Measurements from ENCODE around the gene LNX2.

The LNX2 gene

GRCh38 chr13:27562457-27562856 is 57.9 kb downstream of the LNX2 start:
- no peak for DNase-seq (ENCODE audit: low read depth in 2 of 2)

DNA sequence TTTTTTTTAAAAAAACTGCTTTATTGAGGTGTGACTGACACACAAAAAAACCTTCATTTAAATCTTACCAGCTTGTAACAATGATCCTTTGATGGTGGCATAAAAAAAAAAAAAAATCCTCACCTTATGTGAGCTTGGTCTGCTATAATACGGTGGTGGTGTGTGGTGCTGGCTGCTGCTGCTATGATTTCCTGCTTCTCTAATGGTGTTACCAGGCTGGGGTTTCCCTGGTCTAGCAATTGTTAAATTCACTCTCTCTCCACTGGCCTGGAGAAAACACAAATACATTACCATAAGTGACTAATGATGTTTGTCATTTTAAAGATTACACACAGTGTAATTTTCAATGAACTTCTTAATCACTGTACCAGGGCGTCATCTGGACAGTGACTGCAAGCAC is 60.6 kb downstream of the LNX2 start:
- no peak for DNase-seq (ENCODE audit: low read depth in 2 of 2)

DNA sequence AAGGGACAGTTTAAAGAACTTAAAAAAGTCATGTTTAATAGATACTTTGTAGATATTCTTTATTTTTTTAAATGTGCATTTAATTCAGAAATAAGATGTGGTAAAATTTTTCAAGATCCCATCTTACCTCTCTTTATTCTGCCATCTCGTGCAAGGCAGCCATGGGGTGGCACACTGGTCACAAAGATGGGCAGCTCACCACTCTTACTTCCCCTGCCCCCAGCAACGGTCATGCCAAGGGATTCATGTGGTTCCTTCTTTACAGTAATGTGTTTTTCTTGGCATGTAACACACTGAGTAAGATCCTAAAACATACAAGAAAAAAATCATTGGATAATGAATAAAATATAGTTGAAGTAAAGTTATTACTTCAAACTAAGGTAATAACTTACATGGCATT is 64.2 kb downstream of the LNX2 start:
- peak in 1 of 2 experiments; percentile 6 for DNase-seq (ENCODE audit: low read depth in 2 of 2)

DNA sequence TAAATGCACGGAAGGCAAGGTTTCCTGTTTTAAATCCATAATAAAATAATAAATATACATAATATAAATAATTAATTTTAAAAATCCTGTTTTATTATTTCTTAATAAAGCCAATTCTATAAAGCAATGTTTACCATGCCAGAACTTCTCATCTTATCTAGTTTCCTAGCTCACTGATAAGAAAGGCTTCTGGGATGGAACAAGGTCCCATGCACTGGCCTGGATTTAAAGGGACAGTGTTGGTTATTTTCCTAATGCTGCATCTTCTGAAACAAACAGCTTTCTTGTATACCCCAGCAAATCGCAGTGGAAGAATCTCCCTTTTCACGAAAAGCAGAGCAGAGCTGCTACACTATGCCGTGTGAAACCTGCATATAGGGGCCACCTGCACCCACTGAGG is 68.8 kb downstream of the LNX2 start:
- no peak for DNase-seq (ENCODE audit: low read depth in 2 of 2)

GRCh38 chr13:27549406-27549981 is 70.8 kb downstream of the LNX2 start:
- DNase-seq (ENCODE audit: low read depth in 2 of 2) = no peak

- DNase-seq (ENCODE audit: low read depth in 2 of 2) = no peak
Measured at GRCh38 chr13:27542220-27542619, 78.1 kb downstream of the LNX2 start.

DNA sequence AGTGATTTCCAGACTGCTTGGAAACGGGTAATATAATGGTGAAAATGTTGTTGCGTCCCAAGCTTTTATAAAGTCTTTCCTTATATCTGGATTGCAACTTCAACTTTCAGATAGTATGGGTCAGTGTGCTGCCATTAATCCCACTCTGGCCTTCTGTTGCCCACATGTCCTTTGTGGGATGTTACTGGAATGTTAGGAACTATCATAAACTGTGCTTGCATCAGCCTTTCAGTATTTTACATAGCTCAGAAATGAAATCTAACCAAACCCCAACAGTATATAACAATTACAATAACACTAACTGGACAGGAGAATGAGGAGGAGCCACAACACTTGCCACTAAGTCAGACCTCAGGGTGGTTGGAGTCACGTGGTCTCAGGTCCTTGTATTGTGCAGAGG is 78.9 kb downstream of the LNX2 start:
- DNase-seq (ENCODE audit: low read depth in 2 of 2) = no peak

DNA sequence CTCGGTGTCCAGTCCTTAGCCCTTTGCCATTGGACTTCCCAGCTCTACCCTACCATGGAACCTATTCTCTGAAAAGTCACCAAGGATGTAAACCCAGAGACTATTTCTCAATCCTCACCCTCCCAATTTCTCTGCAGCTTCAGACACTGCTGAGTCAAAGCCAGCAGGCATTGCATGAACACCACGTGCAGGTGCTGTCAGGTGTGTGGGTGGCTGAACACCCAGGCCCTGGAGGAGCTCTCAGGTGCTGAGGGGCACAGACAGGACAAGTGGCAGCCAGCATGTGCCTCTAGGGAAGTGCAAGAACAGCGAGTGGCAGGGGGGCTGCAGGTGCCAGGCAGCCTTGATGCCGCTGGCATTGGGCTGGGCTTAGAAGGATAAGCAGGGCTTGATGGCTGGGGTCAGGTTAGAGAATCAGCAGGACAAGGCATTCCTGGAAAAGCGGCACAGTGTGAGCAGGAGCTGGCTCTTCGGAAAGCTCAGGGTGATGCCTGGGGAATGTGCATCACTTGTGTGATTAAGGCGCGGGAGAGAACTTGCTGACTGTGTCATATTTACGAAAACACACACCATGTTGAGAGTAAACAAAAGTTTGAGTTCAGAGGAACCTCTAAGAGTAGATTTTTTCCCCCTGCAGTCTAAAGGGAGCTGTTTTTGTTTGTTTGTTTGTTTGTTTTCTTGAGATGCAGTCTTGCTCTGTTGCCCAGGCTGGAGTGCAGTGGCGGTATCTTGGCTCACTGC is 83.8 kb downstream of the LNX2 start:
- DNase-seq (ENCODE audit: low read depth in 2 of 2) = no peak

- no peak for DNase-seq (ENCODE audit: low read depth in 2 of 2)
Measured at GRCh38 chr13:27535546-27535945, 84.8 kb downstream of the LNX2 start.

DNA sequence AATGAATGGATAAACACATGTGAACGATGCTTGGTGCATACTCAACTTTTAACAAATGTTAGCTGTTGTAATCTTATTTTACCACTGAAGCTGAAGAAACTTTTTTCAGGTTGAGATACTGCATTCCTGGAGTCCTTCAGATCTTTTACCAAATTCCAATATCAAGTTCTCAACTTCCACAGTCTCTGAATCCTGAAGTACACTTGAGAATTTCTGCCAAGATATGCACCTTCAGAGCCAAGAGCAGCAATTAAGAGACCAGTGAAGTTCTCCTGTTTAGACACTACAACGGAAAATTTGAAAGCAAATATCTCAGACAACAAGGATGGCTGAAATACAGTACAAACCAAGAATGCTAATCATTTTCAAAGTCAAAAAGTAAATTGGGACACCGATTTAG is 85.3 kb downstream of the LNX2 start:
- DNase-seq (ENCODE audit: low read depth in 2 of 2) = no peak

GRCh38 chr13:27534108-27534980 is 86.0 kb downstream of the LNX2 start:
- no peak for DNase-seq (ENCODE audit: low read depth in 2 of 2)

GRCh38 chr13:27533155-27533643 is 87.1 kb downstream of the LNX2 start:
- peak in 1 of 2 experiments; percentile 0 for DNase-seq (ENCODE audit: low read depth in 2 of 2)

- DNase-seq (ENCODE audit: low read depth in 2 of 2) = no peak
Measured at GRCh38 chr13:27528908-27529307, 91.4 kb downstream of the LNX2 start.

GRCh38 chr13:27526516-27526915 is 93.8 kb downstream of the LNX2 start:
- no peak for DNase-seq (ENCODE audit: low read depth in 2 of 2)

- no peak for DNase-seq (ENCODE audit: low read depth in 2 of 2)
Measured at GRCh38 chr13:27524981-27525975, 95.1 kb downstream of the LNX2 start.

DNA sequence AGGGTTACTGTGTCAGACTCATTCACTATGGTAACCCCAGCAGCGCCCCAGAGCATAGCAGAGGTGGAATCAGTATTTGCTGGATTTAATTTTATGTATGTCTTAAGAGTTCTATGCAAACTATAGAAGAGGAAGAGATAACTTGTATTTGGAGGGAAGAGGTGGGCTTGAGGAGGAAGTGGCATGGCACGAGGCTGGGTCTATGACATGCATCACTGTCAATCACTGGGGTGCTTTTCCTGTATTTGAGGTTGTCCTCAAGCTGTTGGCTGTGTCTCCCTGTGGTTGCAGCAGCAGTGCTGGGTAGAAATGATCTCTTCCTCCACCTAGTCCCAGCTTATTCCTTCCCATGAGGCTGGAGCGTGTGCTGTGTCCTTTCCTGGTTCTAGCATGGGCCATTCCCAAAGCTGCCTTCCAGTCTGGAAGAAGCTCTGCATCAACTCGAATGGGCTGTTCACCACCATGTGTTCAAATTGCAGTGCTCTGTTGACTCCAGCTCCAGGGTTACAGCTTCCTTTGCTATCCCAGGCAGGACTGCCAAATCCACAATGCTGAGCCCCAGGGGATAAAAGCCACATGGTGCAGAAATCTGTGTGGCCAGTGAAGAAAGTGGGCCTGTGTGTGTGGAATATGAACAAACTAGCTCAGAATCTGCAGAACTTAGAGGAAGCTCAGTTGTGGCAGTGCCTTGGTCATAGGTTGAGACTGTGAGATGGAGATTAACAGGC is 96.8 kb downstream of the LNX2 start:
- no peak for DNase-seq (ENCODE audit: low read depth in 2 of 2)

- DNase-seq (ENCODE audit: low read depth in 2 of 2) = no peak
Measured at GRCh38 chr13:27522847-27523246, 97.5 kb downstream of the LNX2 start.

- no peak for DNase-seq (ENCODE audit: low read depth in 2 of 2)
Measured at GRCh38 chr13:27516103-27516502, 104.2 kb downstream of the LNX2 start.

GRCh38 chr13:27510082-27510481 is 110.2 kb downstream of the LNX2 start:
- DNase-seq (ENCODE audit: low read depth in 2 of 2) = no peak

DNA sequence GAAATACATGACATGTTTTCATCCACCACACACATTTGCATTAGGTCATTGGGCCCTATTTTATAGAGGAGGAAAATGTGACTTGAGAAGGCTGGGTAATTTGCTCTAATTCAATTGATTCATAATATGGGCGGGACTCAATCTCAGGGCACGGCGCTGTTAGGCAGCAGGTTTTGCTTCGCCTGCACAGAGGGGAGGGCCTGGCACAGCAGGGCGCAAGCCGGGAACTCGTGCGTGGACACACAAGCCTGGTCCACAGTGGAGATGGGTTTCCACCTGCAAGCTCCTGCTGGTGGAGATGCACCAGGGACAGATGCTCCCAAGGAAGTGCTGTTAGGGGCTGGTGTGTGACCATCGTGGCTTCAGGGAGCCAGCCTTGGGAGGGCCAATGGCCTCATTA is 111.5 kb downstream of the LNX2 start:
- DNase-seq (ENCODE audit: low read depth in 2 of 2) = no peak

DNA sequence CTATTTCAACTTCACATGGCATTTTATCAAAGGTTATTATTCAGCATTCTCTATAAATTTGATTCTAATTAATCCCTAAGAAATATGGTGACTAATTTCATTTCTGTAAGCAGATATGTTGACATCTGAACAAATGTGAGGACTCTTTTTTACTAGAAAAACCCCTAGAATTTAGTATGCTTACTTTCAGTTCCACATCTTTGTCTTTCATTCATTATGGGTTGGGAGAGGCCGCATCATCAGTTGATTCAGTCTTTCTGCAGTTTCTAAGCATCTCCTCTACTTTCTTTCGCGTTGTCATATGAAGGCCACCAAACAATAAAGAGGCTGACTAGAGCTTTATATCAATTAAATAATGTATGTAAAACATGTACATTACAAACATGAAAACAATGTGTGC is 114.5 kb downstream of the LNX2 start:
- DNase-seq (ENCODE audit: low read depth in 2 of 2) = no peak
